Trophoblast cell (in vitro differentiated cells and primary cell): Measurements from ENCODE around the gene ACP5.

ENCODE experiments used
- DNase-seq, 2 donors: peaks; one replicate each; pipeline ENCODE4 v3.0.0-alpha.2; 2016
- H2AFZ ChIP-seq: 2 replicates; pipeline ENCODE4 v1.6.1; 2013; ENCODE audit warnings: low read length, moderate library complexity, mild to moderate bottlenecking; ENCODE audit not compliant: insufficient read depth, poor library complexity
- H2AK5ac ChIP-seq: 2 replicates; pipeline ENCODE4 v1.6.1; 2013; ENCODE audit warnings: mild to moderate bottlenecking, low read length
- H2BK120ac ChIP-seq: 2 replicates; pipeline ENCODE4 v1.6.1; 2013; ENCODE audit warnings: low read length, mild to moderate bottlenecking, moderate library complexity; ENCODE audit not compliant: insufficient read depth, poor library complexity
- H2BK12ac ChIP-seq: 2 replicates; pipeline ENCODE4 v1.6.1; 2013; ENCODE audit warnings: mild to moderate bottlenecking, low read length, moderate library complexity
- H2BK5ac ChIP-seq: 2 replicates; pipeline ENCODE4 v1.6.1; 2013; ENCODE audit warnings: low read length, low read depth, moderate library complexity, mild to moderate bottlenecking; ENCODE audit not compliant: poor library complexity
- H3K14ac ChIP-seq: 2 replicates; pipeline ENCODE4 v1.6.1; 2013; ENCODE audit warnings: mild to moderate bottlenecking, low read length
- H3K18ac ChIP-seq: 2 replicates; pipeline ENCODE4 v1.6.1; 2013; ENCODE audit warnings: mild to moderate bottlenecking, low read length
- H3K23ac ChIP-seq: 2 replicates; pipeline ENCODE4 v1.6.1; 2013; ENCODE audit warnings: low read length
- H3K27ac ChIP-seq: 2 replicates; pipeline ENCODE4 v1.5.1; 2013; ENCODE audit warnings: low read depth, mild to moderate bottlenecking, inconsistent platforms, low read length, moderate library complexity
- H3K27me3 ChIP-seq: 2 replicates; pipeline ENCODE4 v1.6.1; 2013; ENCODE audit warnings: inconsistent platforms, mild to moderate bottlenecking, low read length, moderate library complexity; ENCODE audit not compliant: insufficient read depth
- H3K36me3 ChIP-seq, 2 experiments: 1 replicate in 1 of 2; 2 replicates in 1 of 2; pipeline ENCODE4 v1.6.1; 2013; ENCODE audit warnings: low read length in 2 of 2, mild to moderate bottlenecking in 2 of 2, moderate library complexity in 1 of 2; ENCODE audit not compliant: insufficient read depth in 2 of 2, control insufficient read depth in 1 of 2
- H3K4ac ChIP-seq: 2 replicates; pipeline ENCODE4 v1.6.1; 2013; ENCODE audit warnings: low read depth, mild to moderate bottlenecking, low read length, moderate library complexity
- H3K4me1 ChIP-seq, 2 experiments: 1 replicate in 1 of 2; 2 replicates in 1 of 2; pipeline ENCODE4 v1.6.1; 2013; ENCODE audit warnings: low read length in 2 of 2, mild to moderate bottlenecking in 2 of 2, moderate library complexity in 1 of 2; ENCODE audit not compliant: insufficient read depth in 2 of 2, control insufficient read depth in 1 of 2
- H3K4me2 ChIP-seq: 2 replicates; pipeline ENCODE4 v1.6.1; 2013; ENCODE audit warnings: inconsistent platforms, mild to moderate bottlenecking, low read length, moderate library complexity
- H3K4me3 ChIP-seq: 2 replicates; pipeline ENCODE4 v1.5.1; 2013; ENCODE audit warnings: mild to moderate bottlenecking, low read depth, low read length, inconsistent platforms
- H3K79me1 ChIP-seq: one replicate; pipeline ENCODE4 v1.6.1; 2013; ENCODE audit warnings: low read length
- H3K79me2 ChIP-seq: 2 replicates; pipeline ENCODE4 v1.6.1; 2013; ENCODE audit warnings: low read length, mild to moderate bottlenecking; ENCODE audit not compliant: control insufficient read depth, insufficient read depth, poor library complexity
- H3K9ac ChIP-seq: 2 replicates; pipeline ENCODE4 v1.6.1; 2013; ENCODE audit warnings: mild to moderate bottlenecking, low read length
- H3K9me3 ChIP-seq: 2 replicates; pipeline ENCODE4 v1.6.1; 2013; ENCODE audit warnings: low read depth, mild to moderate bottlenecking, control low read depth, inconsistent platforms, low read length; ENCODE audit not compliant: insufficient read depth
- H4K12ac ChIP-seq: 2 replicates; pipeline ENCODE4 v1.6.1; 2013; ENCODE audit warnings: low read depth, mild to moderate bottlenecking, low read length, moderate library complexity
- H4K8ac ChIP-seq: 2 replicates; pipeline ENCODE4 v1.6.1; 2013; ENCODE audit warnings: low read depth, mild to moderate bottlenecking, low read length, moderate library complexity
- H4K91ac ChIP-seq: one replicate; pipeline ENCODE4 v1.6.1; 2013; ENCODE audit warnings: low read depth, mild to moderate bottlenecking, low read length, moderate library complexity
- WGBS: extraction: QIAGEN DNeasy Blood & Tissue Kit; methylation state at CpG from one replicate; pipeline ENCODE4 v1.1.7; 2013; ENCODE audit warnings: missing lambda C conversion rate; ENCODE audit not compliant: insufficient read length, insufficient coverage; ENCODE audit errors: extremely low coverage; 5-methylcytosine and 5-hydroxymethylcytosine counted together

ACP5 gene

DNA sequence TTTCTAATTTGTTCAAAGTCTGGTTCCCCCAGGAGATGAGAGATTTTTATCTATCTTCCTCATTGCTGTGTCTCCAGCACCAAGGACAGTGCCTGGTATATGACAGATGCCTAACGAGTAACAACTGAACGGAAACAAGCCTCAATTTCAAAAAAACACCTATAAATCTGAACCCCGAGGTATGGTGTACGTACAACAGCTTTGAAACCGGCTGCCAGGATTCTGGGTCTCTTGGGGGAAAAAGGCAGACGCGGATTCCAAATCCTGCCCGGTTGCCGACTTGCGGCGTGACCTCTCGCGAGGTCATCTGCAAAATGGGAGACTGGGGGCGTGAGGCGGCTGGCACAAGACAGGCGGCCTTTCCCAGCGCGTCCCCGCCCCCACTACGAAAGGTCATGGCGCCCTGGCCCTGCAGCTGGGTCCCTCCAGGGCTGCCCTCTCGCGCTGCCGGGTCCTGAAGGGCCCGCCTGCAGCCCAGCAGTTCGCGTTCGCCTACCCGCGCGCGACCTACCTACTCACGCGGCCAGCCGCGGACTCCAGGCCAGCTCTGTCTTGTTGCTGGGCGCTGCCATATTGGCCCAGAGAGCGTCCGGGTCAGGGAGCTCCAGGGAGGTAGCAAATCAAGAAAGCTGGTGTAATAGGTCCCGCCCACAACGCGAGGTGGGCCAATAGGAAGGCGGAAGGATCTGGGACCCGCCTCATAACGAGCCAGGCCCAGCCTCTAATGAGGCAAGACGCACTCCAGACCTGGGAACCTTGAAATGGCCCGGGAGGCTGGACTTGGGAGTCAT, 48.7 kb downstream of the ACP5 start, which contains the start of gene ECSIT:
Gene ECSIT (minus strand): TSS at position 584 of the 791 bp plus-strand sequence. CDS start 9,964 bp downstream, outside the sequence.
- Histone ChIP-seq H2BK120ac (peak within 1 kb of the TSS; percentile 34), H3K14ac (peak within 1 kb of the TSS; percentile 25), H3K79me1 (peaks cover 5% of the 10 kb centered on the region), H3K4me1 (peaks cover 0 to 7% of the 10 kb centered on the region in 2 experiments), H3K27me3 (no peaks in the 10 kb centered on the region), H2AK5ac (no peak within 1 kb of the TSS), H3K4ac (no peak within 1 kb of the TSS), H3K4me3 (peak within 1 kb of the TSS; percentile 91), H3K23ac (no peak within 1 kb of the TSS), H2AFZ (peak within 1 kb of the TSS; percentile 17), H4K8ac (peak within 1 kb of the TSS; percentile 78), H3K36me3 (no peaks in the 10 kb centered on the region), H4K12ac (peak within 1 kb of the TSS; percentile 26), H4K91ac (peak within 1 kb of the TSS; percentile 56), H2BK12ac (no peak within 1 kb of the TSS), H3K18ac (peak within 1 kb of the TSS; percentile 12), H3K9me3 (no peaks in the 10 kb centered on the region), H3K4me2 (peak within 1 kb of the TSS; percentile 86), H3K79me2 (peaks cover 2% of the 10 kb centered on the region), H2BK5ac (peak within 1 kb of the TSS; percentile 38), H3K9ac (peak within 1 kb of the TSS; percentile 77), H3K27ac (peak within 1 kb of the TSS; percentile 87)
- no CpG with 5 or more reads among the region's 47 CpGs for WGBS
- peak; percentile 100 for DNase-seq
